ENCODE results near the gene TMEM109. TPM values are rescaled to one million over a fixed set of nuclear protein-coding genes. Genes with fewer than 3 reads are reported as not detected.

The TMEM109 gene
- total and polyA plus RNA-seq, 2 of the 8 experiments (the other 6 are each of a cell fraction or from before 2014, with no cell fraction given), result 27.3 to 30.3 TPM

DNA sequence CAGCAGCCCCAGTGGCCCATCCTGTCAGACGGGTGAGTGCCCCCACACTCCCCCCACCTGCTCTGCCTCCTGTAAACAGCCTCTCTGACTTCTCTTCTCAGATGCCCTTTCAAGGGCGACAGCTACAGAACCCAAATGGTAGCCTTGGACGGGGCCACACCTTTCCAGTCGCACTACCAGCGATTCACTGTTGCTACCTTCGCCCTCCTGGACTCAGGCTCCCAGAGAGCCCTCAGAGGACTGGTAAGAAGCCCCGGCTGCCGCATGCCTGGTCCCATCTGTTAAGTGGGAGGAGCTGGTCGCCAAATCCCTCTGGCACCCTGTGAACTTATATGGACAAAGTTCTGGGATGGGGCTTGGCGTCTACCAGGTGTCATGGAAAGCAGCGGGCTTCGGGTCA lies 40.4 kb upstream of the TMEM109 start:
- Histone ChIP-seq H3K23me2 (ENCODE audit: low read depth, low read length) (no peaks in the 10 kb centered on the region), H3K4ac (replicated peaks; ENCODE audit: insufficient read length, low read depth, low read length) (no peak overlapping the region), H2BK5ac (ENCODE audit: low read depth, low read length) (no peak overlapping the region), H3K18ac (ENCODE audit: extremely low read depth, low read length) (no peak overlapping the region), H3K23ac (ENCODE audit: insufficient read length) (no peak overlapping the region), H3K56ac (replicated peaks; ENCODE audit: insufficient read length, low read depth, low read length) (no peak overlapping the region), H4K91ac (replicated peaks; ENCODE audit: insufficient read length, low read length) (no peak overlapping the region), H3K4me2 (ENCODE audit: insufficient read depth in 1 of 2, low read depth in 2 of 2, low read length in 2 of 2) (no peak overlapping the region), H3K4me1 (replicated peaks in 1 of 4; ENCODE audit: control insufficient read depth in 3 of 4, insufficient read depth in 4 of 4, low read length in 3 of 4) (peaks cover 0 to 4% (median 0%) of the 10 kb centered on the region in 4 experiments; a peak in 4 of 7 replicates), H2BK120ac (replicated peaks; ENCODE audit: low read depth, low read length) (no peak overlapping the region), H2AK5ac (ENCODE audit: low read depth, low read length) (no peak overlapping the region), H4K5ac (ENCODE audit: insufficient read length, low read depth, low read length) (no peak overlapping the region), H4K8ac (ENCODE audit: extremely low read depth, insufficient read depth, low read length) (peak overlapping the region; percentile 74; the same call in 1 of the 2 replicates), H3K79me2 (ENCODE audit: control insufficient read depth in 1 of 2, insufficient read depth in 2 of 2, low read length in 2 of 2) (no peaks in the 10 kb centered on the region), H2AFZ (ENCODE audit: low read length) (no peak overlapping the region), H3K9ac (replicated peaks in 1 of 4; ENCODE audit: extremely low read depth in 1 of 4, low read depth in 3 of 4, low read length in 3 of 4) (no peak overlapping the region), H2BK20ac (ENCODE audit: low read length) (no peak overlapping the region), H2BK15ac (ENCODE audit: low read length) (no peak overlapping the region), H3K36me3 (ENCODE audit: control insufficient read depth in 2 of 4, insufficient read depth in 4 of 4, low read length in 3 of 4) (no peaks in the 10 kb centered on the region), H3K4me3 (ENCODE audit: extremely low read depth in 1 of 4, insufficient read depth in 2 of 4, low read depth in 3 of 4, low read length in 4 of 4) (no peak overlapping the region), H3K27me3 (replicated peaks in 1 of 4; ENCODE audit: control insufficient read depth in 3 of 4, extremely low read depth in 1 of 4, insufficient read depth in 3 of 4, low read length in 3 of 4) (no peaks in the 10 kb centered on the region), H3K14ac (ENCODE audit: insufficient read length) (no peak overlapping the region), H4K20me1 (replicated peaks in 1 of 2; ENCODE audit: control insufficient read depth in 1 of 2, insufficient read depth in 2 of 2, low read length in 2 of 2) (no peaks in the 10 kb centered on the region), H3K9me3 (ENCODE audit: insufficient read depth in 2 of 2, low read depth in 1 of 2, low read length in 1 of 2) (no peaks in the 10 kb centered on the region), H3K79me1 (ENCODE audit: low read depth, low read length) (no peaks in the 10 kb centered on the region), H2BK12ac (ENCODE audit: low read depth, low read length) (no peak overlapping the region), H3K27ac (ENCODE audit: low read depth, low read length) (no peak overlapping the region)
- ChIA-PET CTCF (ENCODE audit: partially characterized antibody) (interaction anchor here (0.8 to 9.5 kb wide), 9 partner anchors 9 to 55 kb away, joined by 3 to 52 read pairs (median 6); no protein-coding TSS in a partner anchor), POLR2A (ENCODE audit: partially characterized antibody) (interaction anchor here (0.9 to 2.1 kb wide), 3 partner anchors 14 to 103 kb away, joined by 3 to 7 read pairs (median 3); no protein-coding TSS in a partner anchor)
- no peak for FAIRE-seq
- no peak for DNase-seq (ENCODE audit: low read depth in 1 of 2, low spot score in 2 of 2)
- 86% methylated on average over 12 of the region's 12 CpGs; no CpG with 5 or more reads in 1 of the 2 experiments for WGBS, 2 experiments (ENCODE audit: extremely low coverage in 1 of 2, insufficient coverage in 1 of 2, insufficient read length in 1 of 2, insufficient replicate concordance in 2 of 2, low coverage in 1 of 2, low lambda C conversion rate in 2 of 2, missing lambda C conversion rate in 1 of 2)
- TF ChIP-seq ZNF274 (IDR thresholded peaks at IDR 0.05; ENCODE audit: borderline replicate concordance, extremely low read depth, low read length), result no peak
- TF ChIP-seq RFX5 (IDR thresholded peaks at IDR 0.05; ENCODE audit: borderline replicate concordance, low read depth, low read length), result no peak
- no peak for TF ChIP-seq YY1 (IDR thresholded peaks at IDR 0.05; ENCODE audit: low read depth, low read length)
- TF ChIP-seq TBP (IDR thresholded peaks at IDR 0.05; ENCODE audit: low read depth, low read length), result no peak
- no peak for TF ChIP-seq NANOG (IDR thresholded peaks at IDR 0.05; ENCODE audit: insufficient read depth, low read depth, low read length, poor library complexity, severe bottlenecking)
- TF ChIP-seq SIX5 (IDR thresholded peaks at IDR 0.05; ENCODE audit: low read depth, low read length), result no peak
- TF ChIP-seq POLR2AphosphoS5 (IDR thresholded peaks at IDR 0.05; ENCODE audit: low read depth, low read length), result no peak
- TF ChIP-seq, protein P1, sequence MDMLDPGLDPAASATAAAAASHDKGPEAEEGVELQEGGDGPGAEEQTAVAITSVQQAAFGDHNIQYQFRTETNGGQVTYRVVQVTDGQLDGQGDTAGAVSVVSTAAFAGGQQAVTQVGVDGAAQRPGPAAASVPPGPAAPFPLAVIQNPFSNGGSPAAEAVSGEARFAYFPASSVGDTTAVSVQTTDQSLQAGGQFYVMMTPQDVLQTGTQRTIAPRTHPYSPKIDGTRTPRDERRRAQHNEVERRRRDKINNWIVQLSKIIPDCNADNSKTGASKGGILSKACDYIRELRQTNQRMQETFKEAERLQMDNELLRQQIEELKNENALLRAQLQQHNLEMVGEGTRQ (IDR thresholded peaks at IDR 0.05; ENCODE audit: low read length), result no peak
- TF ChIP-seq, protein P2, sequence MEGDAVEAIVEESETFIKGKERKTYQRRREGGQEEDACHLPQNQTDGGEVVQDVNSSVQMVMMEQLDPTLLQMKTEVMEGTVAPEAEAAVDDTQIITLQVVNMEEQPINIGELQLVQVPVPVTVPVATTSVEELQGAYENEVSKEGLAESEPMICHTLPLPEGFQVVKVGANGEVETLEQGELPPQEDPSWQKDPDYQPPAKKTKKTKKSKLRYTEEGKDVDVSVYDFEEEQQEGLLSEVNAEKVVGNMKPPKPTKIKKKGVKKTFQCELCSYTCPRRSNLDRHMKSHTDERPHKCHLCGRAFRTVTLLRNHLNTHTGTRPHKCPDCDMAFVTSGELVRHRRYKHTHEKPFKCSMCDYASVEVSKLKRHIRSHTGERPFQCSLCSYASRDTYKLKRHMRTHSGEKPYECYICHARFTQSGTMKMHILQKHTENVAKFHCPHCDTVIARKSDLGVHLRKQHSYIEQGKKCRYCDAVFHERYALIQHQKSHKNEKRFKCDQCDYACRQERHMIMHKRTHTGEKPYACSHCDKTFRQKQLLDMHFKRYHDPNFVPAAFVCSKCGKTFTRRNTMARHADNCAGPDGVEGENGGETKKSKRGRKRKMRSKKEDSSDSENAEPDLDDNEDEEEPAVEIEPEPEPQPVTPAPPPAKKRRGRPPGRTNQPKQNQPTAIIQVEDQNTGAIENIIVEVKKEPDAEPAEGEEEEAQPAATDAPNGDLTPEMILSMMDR (IDR thresholded peaks at IDR 0.05; ENCODE audit: control extremely low read depth in 1 of 3, insufficient read depth in 1 of 3, low read depth in 1 of 3, low read length in 3 of 3), result no peak
- no peak for TF ChIP-seq TCF12 (IDR thresholded peaks at IDR 0.05; ENCODE audit: low read depth, low read length)
